A549 (cell line): ENCODE measurements around the gene PEF1.

Experiments
- EP300 ChIP-seq, 2 experiments: fragments of >200 bp; sonication (Bioruptor Twin); formaldehyde crosslinking; IDR thresholded peaks; 2 replicates in 1 of 2; 3 replicates in 1 of 2; pipeline ENCODE4 v1.6.1; 2016 to 2017
- RAD21 ChIP-seq, 2 experiments: fragments of >200 bp in 1 of 2; sonication (Bioruptor Twin) in 1 of 2; formaldehyde crosslinking in 1 of 2; IDR thresholded peaks in 1 of 2; conservative IDR thresholded peaks in 1 of 2; 2 replicates in 1 of 2; 3 replicates in 1 of 2; pipeline ENCODE4 v1.6.1; 2012 to 2018; ENCODE audit warnings: inconsistent platforms in 1 of 2
- SREBF2 ChIP-seq: fragments of 450-650 bp; IDR thresholded peaks from 2 replicates; pipeline ENCODE4 v1.6.1; 2014; ENCODE audit warnings: mild to moderate bottlenecking, moderate library complexity
- TF ChIP-seq, protein P1 (sequence below): fragments of >200 bp; sonication (Bioruptor Twin); formaldehyde crosslinking; IDR thresholded peaks from 3 replicates; pipeline ENCODE4 v1.5.1; 2016

DNA sequence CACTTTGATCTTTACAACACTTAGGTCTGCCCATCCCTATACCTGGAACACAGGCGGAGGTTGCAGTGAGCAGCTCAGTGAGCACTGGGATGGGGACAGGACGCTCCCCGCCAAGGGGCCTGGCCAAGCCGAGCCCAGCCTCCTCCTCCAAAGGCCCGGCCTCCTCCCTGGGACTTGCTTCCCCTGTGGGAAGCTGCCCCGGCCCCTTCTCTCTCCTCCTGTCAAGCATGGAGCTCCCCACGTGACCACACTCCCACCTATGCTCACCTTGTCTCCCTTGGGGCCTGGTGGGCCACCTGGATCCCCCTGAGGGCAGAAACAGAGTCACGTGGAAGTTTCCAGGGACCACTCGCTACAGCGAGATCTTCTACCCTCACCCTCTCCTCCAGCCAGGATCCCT, 46.2 kb upstream of the PEF1 start:
- TF ChIP-seq RAD21 (conservative IDR thresholded peaks at IDR 0.05 in 1 of 2, IDR thresholded peaks at IDR 0.05 in 1 of 2) (no peak), SREBF2 (no peak), EP300 (IDR thresholded peaks at IDR 0.05) (no peak)
- TF ChIP-seq, protein P1, sequence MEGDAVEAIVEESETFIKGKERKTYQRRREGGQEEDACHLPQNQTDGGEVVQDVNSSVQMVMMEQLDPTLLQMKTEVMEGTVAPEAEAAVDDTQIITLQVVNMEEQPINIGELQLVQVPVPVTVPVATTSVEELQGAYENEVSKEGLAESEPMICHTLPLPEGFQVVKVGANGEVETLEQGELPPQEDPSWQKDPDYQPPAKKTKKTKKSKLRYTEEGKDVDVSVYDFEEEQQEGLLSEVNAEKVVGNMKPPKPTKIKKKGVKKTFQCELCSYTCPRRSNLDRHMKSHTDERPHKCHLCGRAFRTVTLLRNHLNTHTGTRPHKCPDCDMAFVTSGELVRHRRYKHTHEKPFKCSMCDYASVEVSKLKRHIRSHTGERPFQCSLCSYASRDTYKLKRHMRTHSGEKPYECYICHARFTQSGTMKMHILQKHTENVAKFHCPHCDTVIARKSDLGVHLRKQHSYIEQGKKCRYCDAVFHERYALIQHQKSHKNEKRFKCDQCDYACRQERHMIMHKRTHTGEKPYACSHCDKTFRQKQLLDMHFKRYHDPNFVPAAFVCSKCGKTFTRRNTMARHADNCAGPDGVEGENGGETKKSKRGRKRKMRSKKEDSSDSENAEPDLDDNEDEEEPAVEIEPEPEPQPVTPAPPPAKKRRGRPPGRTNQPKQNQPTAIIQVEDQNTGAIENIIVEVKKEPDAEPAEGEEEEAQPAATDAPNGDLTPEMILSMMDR = no peak
